VCaP (cell line): ENCODE data around the gene PRICKLE4.

Experiments used
- H3K27ac ChIP-seq: fragments of 450-650 bp; 2 replicates; pipeline ENCODE4 v1.5.1; 2017
- TF ChIP-seq, protein P1 (sequence below): fragments of 450-650 bp; conservative IDR thresholded peaks from 2 replicates; pipeline ENCODE4 v1.5.1; 2017; ENCODE audit warnings: mild to moderate bottlenecking, moderate library complexity

Gene PRICKLE4

DNA sequence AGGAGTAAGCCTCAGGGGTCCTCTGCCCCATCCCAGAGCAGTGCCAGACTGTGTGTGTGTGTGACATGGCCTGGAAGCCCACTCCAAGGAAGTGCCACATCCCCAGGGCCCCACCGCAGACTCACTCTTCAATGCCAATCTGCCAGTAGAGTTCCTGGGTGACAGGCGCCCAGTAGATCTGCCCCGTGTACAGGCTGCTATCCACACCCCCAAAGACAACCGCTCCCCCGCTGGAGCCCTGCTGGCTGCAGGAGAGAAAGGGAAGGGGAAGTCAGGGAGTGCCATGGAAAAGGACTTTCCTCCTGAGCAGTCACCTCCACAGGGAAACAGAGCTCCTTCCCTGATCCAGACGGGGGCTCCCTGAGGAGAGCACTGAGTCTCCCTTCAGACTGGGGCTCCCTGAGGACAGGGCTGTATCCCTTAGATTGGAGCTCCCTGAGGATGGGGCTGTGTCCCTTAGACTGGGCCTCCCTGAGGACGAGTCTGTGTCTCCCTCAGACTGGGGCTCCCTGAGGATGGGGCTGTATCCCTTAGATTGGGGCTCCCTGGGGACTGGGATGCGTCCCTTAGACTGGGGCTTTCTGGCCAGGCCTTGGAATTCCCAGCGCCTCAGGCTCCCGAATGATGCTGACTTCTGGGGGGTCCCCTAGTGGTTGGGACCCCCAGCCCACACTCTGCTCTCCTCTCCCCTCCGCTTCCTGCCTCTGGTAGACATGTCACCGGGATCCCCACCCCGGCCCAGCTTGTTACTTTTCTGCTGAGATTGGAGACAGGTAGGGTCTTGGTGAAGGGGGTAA lies 40.0 kb upstream of the PRICKLE4 start:
- TF ChIP-seq, protein P1, sequence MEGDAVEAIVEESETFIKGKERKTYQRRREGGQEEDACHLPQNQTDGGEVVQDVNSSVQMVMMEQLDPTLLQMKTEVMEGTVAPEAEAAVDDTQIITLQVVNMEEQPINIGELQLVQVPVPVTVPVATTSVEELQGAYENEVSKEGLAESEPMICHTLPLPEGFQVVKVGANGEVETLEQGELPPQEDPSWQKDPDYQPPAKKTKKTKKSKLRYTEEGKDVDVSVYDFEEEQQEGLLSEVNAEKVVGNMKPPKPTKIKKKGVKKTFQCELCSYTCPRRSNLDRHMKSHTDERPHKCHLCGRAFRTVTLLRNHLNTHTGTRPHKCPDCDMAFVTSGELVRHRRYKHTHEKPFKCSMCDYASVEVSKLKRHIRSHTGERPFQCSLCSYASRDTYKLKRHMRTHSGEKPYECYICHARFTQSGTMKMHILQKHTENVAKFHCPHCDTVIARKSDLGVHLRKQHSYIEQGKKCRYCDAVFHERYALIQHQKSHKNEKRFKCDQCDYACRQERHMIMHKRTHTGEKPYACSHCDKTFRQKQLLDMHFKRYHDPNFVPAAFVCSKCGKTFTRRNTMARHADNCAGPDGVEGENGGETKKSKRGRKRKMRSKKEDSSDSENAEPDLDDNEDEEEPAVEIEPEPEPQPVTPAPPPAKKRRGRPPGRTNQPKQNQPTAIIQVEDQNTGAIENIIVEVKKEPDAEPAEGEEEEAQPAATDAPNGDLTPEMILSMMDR = no peak
- no peak overlapping the region for H3K27ac ChIP-seq

GRCh38 chr6:41741625-41742490 lies 38.7 kb upstream of the PRICKLE4 start:
- no peak overlapping the region for H3K27ac ChIP-seq
- TF ChIP-seq, protein P1 = no peak

DNA sequence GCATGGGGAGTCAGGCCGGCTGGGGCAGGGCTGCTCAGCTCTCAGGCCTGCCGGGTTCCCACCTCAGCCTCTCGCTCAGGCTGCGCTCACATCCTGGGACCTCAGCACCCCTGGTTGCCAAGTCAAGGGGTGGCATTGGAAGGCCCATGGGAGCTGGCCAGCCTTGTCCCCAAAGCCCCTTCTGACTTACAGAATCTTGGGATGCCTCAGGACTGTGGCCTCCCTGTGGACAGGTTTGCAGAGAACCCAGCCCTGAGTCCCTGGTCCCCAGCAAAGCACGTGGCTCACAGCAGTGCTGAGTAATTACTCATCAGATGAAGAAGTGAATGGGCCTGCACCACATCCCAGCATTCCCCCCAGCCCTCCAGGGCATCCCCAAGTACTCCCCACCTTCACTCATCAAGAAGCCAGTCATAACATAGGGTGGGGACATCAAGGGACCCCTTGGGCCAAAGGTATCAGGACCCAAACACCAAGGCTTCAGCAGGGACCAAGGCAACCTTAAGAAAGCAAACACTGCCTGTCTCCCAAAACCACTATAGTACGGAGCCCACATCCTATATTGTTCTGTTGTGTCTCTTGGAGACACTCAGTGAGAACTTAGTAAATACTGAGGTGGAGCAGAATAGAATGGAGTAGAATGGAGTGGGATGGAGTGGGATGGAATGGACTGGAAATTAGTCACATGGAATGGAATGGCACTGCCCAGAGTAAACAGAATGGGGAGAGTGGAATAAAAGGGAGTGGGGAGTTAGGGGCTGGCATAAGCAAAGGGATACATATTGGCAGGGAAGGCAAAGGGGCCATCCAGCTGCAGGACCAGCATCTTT lies 37.0 kb upstream of the PRICKLE4 start:
- no peak overlapping the region for H3K27ac ChIP-seq
- TF ChIP-seq, protein P1 = no peak

DNA sequence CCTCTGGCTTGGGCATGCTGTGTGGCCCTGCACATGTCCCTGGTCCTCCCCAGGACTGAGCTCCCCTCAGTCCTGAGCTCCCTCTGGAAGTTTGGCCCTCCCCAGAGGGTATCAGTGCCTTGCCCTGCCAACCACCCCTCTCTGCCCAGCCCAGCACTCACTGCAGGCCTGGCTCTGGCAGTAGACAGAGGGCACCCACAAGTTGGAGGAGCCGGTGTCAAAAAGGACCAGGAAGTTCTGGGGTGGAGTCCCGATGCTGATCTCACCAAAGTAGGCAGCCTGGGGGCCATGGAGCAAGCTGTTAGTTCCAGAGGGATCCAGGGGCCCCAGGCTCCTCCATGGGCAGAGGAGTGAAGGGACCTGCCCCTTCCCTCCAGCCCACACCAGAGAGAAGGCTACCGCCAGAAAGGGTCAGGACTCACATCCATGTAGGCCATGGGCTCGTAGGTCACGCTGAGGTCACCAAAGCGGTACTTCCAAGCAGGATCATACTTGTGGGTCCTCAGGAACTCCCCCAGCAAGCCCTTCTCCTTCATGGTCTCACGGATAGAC lies 36.3 kb upstream of the PRICKLE4 start:
- TF ChIP-seq, protein P1 = no peak
- no peak overlapping the region for H3K27ac ChIP-seq

DNA sequence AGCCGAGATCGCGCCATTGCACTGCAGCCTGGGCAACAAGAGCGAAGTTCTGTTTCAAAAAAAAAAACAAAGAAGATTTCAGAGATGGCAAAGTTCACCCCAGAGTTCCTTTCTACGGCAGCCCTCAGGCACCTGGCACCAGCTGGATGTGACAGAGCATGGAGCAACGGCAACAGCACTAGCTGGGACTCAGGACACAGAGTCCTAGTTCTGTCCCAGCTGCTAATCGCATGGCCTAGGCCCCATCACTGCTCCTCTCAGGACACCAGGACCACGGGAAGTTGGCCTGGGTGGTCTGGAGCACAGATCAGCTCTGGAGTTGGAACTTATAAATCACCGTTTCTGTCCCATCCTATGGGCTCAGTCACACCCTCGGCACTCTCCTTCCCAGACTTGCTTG lies 34.5 kb upstream of the PRICKLE4 start:
- H3K27ac ChIP-seq = no peak overlapping the region
- TF ChIP-seq, protein P1 = no peak

DNA sequence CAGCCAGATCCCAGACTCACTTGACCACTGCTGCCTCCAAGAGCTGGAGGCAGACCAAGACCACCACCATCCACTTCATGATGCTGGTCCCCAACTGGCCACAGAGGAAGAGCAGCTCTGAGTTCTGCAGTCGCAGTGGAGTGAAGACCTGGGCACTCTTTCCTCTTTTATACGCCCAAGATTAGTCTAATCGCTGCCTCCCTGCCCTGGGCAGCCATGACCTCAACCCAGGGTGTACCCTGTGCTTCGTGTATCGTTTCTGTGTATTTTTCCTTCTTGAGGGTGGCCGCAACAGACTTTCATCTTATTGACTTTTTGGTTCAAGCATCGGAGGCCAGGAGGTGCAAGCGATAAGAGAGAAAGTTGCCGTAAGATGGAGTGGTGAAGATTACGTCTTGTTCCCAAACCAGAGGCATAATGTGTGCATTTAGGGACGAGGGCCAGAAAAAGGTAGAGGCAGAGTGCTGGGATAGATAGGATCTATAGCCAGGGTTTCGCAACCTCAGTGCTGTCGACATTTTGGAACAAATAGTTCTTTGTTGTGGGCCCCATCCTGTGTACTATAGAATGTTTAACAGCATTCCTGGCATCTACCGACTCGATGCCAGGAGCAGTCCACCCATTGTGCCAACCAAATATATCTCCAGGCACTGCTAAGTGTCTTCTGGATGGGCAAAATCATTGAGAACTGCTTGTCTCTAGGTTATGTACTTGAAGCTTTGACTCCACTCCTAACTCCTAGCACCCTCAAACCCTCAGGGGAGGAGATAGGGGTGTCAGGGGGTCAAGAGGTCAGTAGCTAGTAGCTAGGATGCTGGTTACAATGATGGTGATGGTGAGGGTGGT lies 33.1 kb upstream of the PRICKLE4 start, which contains the start of gene PGC:
PGC (minus strand) TSS at position 142 of the 846 bp plus-strand sequence; CDS start at position 79, 63 bp downstream.
- TF ChIP-seq, protein P1 = no peak
- no peak within 1 kb of the TSS for H3K27ac ChIP-seq
